T-helper 22 cell (primary cell): ENCODE results near the gene CBX8.

ENCODE experiments used
- DNase-seq: peaks from one replicate; pipeline ENCODE4 v3.0.0-alpha.2; 2020; ENCODE audit warnings: low read depth

Gene CBX8

DNA sequence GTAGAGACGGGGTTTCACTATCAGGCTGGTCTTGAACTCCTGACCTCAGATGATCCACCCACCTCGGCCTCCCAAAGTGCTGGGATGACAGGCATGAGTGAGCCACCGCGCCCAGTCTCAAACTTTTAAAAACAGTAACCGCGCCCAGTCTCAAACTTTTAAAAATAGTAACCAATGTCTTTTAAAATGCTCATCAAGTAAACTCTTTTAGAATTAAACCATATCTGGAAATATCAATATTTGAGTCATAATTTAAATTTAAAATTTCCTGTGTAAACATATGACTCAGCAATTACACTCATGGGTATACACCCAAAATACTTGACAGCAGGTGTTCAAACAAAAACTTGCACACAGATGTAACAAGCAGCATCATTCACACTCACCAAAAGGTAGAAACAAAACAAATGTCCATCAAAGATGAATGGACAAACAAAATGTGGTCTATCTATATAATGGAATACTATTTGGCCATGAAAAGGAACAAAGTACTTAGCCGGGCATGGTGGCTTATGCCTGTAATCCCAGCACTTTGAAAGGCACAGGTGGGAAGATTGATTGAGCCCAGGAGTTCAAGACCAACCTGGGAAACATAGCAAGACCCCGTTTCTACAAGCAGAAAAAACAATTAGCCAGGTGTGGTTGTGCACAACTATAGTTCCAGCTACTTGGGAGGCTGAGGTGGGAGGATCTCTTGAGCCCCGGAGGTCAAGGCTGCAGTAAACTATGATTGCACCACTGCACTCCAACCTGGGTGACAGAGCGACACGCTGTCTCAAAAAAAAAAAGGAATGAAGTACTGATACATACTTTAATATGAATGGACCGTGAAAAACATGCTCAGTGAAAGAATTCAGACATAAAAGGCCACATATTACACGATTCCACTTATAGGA is 46.0 kb downstream of the CBX8 start:
- no peak for DNase-seq

DNA sequence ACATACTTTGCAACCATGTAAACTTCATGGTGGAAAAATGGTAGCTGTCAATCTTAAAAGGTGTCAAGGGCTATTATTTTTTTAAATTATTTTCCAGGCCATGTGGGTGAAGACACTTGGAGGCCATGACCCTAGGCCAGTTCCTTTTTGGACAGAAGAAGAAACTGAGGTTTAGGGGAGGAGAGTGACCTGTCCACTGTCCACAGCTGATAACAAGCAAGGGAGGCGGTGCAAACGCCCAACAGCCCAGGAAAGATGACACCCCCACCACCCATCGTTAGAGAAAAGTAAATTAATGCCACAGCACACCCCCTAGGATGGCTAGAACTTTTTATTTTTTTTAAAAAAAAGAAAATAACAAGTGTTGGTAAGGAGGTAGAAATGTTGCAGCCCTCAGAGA is 46.9 kb downstream of the CBX8 start:
- DNase-seq = no peak

DNA sequence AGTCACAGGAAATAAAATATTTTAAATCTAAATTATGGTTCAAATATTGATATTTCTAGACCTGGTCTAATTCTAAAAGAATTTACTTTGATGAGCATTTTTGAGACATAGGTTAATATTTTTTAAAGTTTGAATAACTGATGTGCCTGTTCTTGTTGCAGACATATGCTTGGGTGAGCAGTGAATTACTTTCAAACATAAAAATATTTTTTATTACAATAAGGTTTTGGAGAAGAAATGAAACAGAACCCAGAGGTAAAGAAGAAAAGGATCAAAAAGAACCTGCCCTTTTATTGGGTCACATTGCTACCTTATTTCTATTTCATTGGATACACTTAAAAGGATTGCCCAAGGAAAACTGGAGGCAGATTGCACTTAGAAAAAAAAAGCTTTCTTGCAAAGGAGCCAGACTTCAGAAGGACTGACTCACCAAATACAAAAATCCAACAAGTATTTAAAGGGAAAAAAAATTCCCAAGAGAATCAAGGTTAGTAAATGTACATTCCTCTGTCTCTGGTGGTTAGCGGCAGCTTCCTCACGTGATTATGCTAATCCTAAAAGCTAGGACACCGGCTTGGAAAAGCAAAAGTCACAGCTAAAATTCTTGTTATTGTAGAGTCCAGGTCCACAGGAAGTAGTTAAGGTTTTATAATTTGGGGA is 47.6 kb downstream of the CBX8 start:
- no peak for DNase-seq

DNA sequence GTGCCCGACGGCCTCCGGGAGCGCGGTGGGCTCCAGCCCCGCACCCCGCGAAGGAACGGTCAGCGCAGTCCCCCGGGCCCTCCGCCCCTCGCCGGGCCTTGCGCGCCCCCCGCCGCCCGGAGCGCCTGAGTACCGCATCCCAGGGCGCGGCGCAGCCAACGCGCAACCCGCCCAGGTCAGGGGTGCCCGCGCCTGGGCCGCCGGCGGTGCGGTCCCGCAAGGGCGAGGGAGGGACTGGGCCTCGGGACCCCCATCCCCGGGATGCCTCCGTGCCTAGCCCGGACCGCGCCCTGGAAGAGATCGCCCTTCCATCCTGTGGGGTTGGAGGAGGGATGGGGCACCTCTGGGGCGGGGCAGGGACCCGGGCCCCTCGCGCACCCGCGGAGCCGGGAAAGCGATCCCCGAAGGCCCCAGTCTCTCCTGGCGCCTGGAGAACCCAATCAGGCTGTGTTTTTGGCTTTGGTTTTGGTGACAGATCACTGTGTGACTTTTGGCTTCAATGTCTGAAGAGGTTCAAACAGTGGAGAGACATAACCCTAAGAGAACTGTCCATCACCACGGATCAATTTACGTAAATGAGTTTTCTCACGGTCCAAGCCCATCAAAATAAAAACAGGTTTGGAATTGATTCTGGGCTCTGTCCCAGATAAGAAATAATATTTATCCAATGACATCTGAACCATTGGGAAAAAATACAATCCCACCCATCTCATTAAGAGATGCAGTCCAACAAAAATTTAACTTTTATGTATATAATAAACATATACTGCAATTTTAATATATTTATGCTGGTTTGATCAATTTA is 48.4 kb downstream of the CBX8 start:
- DNase-seq = no peak

DNA sequence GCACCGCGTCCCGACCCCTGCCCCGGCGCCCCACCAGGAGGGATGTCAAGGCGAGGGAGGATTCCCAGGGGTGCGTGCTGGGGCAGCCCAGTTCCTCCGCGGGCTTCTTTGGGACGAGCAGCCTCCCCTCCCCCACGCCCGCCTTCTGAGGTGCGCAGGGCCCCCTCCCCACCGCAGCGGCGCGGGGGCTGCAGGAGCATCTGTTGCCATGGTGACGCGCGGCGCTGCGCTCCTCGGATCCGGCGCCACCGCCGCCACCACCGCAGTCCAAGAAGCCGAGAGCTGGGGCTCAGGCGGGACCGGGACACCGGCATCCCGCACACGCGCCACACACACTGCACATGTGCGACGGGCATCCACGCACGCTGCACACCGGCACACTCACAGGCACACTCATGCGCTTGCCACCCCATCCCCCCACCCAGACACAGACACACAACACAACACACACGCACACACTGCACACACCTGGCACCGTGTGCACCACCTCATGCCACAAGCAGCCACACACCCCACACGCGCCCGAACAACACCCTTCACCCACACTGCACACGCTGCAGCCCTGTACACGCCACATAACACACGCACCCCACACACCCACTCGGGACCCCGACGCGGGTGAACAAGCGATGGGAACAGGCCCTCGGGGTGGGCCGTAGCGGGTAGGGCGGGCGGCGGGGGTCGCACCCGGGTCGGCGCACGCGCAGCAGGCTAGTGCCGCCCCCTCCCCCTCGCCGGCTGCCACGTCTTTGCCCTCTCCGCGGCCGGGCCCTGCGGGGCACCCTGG is 49.2 kb downstream of the CBX8 start:
- DNase-seq = no peak

DNA sequence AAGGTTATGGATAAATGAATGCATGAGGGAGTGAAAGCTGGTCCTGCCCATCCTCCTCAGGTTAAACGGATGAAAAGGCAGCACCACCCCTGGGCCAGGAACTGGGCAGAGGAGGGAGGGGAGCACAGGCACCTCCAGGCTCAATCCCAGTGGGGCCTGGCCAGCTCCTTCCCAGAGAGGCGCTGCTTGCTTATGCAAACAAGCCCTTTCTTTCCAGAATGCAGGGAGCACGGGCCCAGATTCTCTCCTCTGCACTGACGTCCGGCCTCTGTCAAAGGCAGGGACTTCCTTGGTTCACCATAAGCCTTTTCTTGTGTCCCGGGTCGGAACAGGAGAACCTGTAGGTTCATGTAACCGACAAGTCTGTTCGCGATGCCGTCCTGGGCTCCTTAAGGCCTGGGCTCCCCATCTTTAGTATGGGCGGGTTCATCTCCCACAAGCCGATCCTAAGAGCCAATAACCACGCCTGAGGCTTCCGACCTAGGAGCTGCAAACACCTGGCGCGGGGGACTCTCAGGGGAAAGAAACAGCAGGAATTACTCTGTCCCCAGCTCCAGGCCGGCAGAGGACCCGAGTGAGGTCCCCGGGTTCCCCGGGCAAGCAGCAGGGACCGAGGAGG is 49.9 kb downstream of the CBX8 start:
- DNase-seq = no peak

DNA sequence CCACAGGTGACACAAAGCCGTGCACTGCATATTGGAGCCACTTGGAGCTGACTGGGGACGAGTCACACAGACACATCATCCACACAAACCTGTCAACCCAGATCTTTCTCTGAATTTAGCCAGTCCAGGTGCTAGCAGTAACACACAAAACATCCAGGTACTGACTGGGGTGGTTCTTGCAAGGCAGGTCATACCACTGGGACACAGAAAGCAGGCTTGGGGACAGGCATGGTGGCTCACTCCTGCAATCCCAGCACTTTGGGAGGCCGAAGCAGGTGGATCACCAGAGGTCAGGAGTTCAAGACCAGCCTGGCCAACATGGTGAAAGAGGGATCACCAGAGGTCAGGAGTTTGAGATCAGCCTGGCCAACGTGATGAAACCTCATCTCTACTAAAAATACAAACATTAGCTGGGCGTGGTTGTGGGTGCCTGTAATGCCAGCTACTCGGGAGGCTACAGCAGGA is 51.2 kb downstream of the CBX8 start:
- no peak for DNase-seq

DNA sequence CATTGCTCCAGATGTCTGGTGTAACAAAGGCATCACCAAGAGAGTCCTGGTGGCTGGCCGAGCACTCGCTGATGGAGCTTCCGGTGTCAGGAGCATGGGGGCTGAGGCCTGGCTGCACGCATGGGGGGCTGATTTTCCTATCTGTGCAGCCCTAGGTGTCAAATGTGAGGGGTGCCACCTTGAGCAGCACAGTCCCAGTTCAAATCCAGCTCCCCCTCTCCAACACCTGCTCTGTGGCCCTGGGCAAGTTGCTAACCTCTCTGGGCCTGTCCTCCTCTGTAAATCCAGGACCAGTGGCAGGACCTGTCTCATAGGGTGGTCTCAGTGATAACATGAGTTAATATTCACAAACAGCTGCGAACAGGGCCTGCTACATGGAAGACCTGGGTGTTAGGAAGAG is 53.3 kb downstream of the CBX8 start:
- DNase-seq = no peak

DNA sequence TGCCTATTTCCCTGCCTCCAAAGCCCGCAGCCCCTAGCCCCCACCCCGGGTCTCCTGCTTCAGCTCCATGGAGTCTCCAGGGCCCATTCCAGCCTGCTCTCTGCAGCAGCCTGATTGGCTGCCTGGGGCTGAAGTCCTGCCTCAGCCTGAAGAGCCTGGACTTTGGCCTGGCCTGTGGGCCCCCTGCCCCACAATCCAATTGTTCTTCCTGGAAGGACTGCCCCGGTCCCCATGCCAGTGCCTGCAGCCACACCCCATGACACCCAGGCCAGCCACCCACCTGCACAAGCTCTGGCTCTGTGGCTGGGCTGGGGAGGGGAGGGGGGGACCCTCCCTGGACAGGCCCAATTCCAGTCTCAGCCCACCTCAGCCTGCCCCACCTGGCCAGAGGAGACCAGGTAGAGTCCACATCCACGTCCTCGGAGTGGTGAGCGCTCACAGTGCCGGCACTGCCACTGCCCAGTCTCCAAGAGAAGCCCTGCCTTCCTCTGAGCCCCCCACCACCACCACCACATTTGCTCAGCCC is 53.9 kb downstream of the CBX8 start:
- DNase-seq = no peak

DNA sequence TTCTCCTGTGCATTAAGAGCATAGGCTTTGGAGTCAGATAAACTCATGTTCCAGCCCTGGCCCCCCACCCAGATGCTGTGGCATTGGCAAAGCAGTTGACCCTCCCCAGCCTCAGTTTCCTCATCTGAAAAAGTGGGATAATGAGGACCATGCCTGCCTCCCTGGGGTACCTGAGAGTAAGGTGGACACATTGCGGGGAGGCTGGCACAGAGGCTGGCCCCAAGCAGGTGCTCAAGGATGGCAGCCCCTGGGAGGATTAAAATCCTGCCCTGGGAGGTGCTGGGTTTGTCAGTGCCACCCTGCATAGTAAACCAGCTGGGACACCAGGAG is 54.3 kb downstream of the CBX8 start:
- DNase-seq = no peak
